ENCODE data around the gene ZNF260.

GRCh38 chr19:36482876-36483275, 45.2 kb downstream of the ZNF260 start:
- no peak for TF ChIP-seq POLR2A (IDR thresholded peaks at IDR 0.05)
- no peak for TF ChIP-seq CTCF (IDR thresholded peaks at IDR 0.05 in 8 of 11, conservative IDR thresholded peaks at IDR 0.05 in 3 of 11)
- no peak for TF ChIP-seq POLR2AphosphoS5 (IDR thresholded peaks at IDR 0.05)

All from spleen (tissue), 7 donors.